ENCODE results near the gene CYFIP1. TPM values are rescaled to one million over a fixed set of nuclear protein-coding genes. Genes with fewer than 3 reads are reported as not detected.

The CYFIP1 gene
- total RNA-seq, 1 experiment from 2014 or later: 112 TPM

DNA sequence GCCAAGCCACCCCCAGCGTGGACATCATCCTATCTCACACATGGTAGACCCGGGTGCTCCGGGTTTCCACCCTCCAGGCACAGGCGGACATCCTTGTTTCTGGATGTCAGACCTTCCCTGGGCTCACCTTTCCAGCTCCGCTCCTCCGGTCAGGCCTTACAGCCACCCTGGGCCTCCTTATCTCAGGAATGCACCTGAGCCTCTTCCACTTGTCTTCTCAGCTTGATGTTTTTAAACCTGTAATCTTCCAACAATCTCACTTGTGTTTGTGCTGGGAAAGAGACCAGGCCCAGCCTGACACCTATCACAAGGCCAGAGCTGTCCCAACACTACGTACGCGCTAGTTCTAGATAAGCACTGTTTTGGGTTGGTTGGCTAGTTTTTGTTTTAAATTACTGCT is 87.8 kb downstream of the CYFIP1 start:
- H3K27ac ChIP-seq (ENCODE audit: low read depth, low read length, poor library complexity, severe bottlenecking): no peak overlapping the region
- BruUV-seq (replicated peaks): no TSS peak
- CTCF ChIA-PET: no interaction called here
- TF ChIP-seq EZH2 (IDR thresholded peaks at IDR 0.05; ENCODE audit: borderline replicate concordance, low read depth, low read length, poor library complexity, severe bottlenecking): no peak
- TF ChIP-seq, protein P1, sequence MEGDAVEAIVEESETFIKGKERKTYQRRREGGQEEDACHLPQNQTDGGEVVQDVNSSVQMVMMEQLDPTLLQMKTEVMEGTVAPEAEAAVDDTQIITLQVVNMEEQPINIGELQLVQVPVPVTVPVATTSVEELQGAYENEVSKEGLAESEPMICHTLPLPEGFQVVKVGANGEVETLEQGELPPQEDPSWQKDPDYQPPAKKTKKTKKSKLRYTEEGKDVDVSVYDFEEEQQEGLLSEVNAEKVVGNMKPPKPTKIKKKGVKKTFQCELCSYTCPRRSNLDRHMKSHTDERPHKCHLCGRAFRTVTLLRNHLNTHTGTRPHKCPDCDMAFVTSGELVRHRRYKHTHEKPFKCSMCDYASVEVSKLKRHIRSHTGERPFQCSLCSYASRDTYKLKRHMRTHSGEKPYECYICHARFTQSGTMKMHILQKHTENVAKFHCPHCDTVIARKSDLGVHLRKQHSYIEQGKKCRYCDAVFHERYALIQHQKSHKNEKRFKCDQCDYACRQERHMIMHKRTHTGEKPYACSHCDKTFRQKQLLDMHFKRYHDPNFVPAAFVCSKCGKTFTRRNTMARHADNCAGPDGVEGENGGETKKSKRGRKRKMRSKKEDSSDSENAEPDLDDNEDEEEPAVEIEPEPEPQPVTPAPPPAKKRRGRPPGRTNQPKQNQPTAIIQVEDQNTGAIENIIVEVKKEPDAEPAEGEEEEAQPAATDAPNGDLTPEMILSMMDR (conservative IDR thresholded peaks at IDR 0.05; ENCODE audit: low read depth, low read length): no peak
- intact Hi-C loops (cut with micrococcal nuclease; ENCODE audit: unreplicated experiment): no loop called here
- DNase-seq (ENCODE audit: low spot score): no peak
- H3K4me3 ChIP-seq (ENCODE audit: low read depth, low read length, poor library complexity, severe bottlenecking): no peak overlapping the region
- H3K27me3 ChIP-seq (replicated peaks; ENCODE audit: insufficient read depth, low read depth, low read length, poor library complexity): no peaks in the 10 kb centered on the region
- POLR2A ChIA-PET (ENCODE audit: low non-redundant PET): no interaction called here
- no peaks in the 10 kb centered on the region for H3K9me3 ChIP-seq (ENCODE audit: low read depth, low read length, poor library complexity, severe bottlenecking)
- peaks cover 2% of the 10 kb centered on the region for H3K36me3 ChIP-seq (ENCODE audit: insufficient read depth, low read length, poor library complexity, severe bottlenecking)
- no peaks in the 10 kb centered on the region for H3K4me1 ChIP-seq (ENCODE audit: insufficient read depth, low read length, poor library complexity, severe bottlenecking)

DNA sequence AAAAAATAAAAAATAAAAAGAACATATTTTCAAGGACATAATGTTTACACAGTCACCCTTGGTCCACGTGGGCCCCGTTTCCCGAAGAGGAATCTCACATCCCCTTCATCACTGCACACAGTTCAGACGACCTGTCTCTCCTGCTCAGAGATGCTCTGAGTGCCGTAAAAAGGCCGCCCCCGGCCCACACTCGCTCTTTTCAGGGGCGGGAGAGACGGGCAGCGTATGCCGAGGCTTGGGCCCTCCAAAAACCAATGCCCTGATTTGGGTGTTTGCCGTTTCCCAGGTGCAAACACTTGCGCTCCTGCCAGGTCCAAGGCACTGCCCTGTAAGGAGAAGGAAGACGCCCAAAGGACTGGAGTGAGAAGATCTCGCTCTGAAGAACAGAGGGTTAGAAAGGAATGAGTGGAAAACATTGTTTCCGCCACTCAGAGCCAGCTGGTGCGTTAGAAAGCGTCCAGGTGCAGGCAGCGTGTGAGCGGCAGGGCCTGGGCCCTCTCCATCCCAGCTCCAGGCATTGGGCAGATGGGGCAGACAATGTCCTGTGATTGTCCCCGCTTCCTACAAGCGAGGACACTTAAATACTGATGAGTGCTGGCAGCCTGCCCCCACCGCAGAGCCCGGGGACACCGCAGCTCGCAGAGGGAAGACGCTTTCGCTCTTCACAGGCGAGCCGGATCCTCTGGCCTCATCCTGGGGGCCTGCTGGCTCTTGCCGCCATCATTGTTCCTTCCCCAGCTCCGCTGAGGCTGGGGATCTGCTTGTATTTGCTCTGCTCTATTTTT is 88.5 kb downstream of the CYFIP1 start:
- Histone ChIP-seq H3K27ac (ENCODE audit: low read depth, low read length, poor library complexity, severe bottlenecking) (no peak overlapping the region), H3K4me3 (ENCODE audit: low read depth, low read length, poor library complexity, severe bottlenecking) (no peak overlapping the region), H3K9me3 (ENCODE audit: low read depth, low read length, poor library complexity, severe bottlenecking) (no peaks in the 10 kb centered on the region), H3K27me3 (replicated peaks; ENCODE audit: insufficient read depth, low read depth, low read length, poor library complexity) (no peaks in the 10 kb centered on the region), H3K36me3 (ENCODE audit: insufficient read depth, low read length, poor library complexity, severe bottlenecking) (peaks cover 2% of the 10 kb centered on the region), H3K4me1 (ENCODE audit: insufficient read depth, low read length, poor library complexity, severe bottlenecking) (no peaks in the 10 kb centered on the region)
- no TSS peak for BruUV-seq (replicated peaks)
- TF ChIP-seq EZH2 (IDR thresholded peaks at IDR 0.05; ENCODE audit: borderline replicate concordance, low read depth, low read length, poor library complexity, severe bottlenecking): no peak
- TF ChIP-seq, protein P1 (conservative IDR thresholded peaks at IDR 0.05; ENCODE audit: low read depth, low read length): no peak
- CTCF ChIA-PET: no interaction called here
- DNase-seq (ENCODE audit: low spot score): no peak
- POLR2A ChIA-PET (ENCODE audit: low non-redundant PET): no interaction called here
- intact Hi-C loops (cut with micrococcal nuclease; ENCODE audit: unreplicated experiment): no loop called here

DNA sequence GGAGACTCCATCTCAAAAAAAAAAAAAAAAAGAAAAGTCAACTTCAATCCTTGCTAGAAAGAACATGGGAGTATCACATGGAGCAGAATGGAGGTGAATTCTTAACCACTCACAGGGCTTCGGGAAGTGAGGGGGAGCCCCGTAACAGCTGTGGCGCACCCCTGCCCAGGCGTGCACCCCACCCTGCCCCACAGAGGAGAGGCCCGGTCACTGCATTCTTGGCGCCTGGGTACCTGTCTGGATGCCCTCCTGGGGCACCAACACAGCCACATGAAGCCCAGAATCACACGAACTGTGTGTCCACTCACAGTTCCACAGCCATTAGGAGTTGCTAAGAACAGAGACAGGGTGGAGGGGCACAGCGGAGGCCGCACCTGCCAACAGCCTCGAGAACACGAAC is 89.9 kb downstream of the CYFIP1 start:
- H3K4me3 ChIP-seq (ENCODE audit: low read depth, low read length, poor library complexity, severe bottlenecking): no peak overlapping the region
- H3K36me3 ChIP-seq (ENCODE audit: insufficient read depth, low read length, poor library complexity, severe bottlenecking): peaks cover 2% of the 10 kb centered on the region
- CTCF ChIA-PET: no interaction called here
- H3K4me1 ChIP-seq (ENCODE audit: insufficient read depth, low read length, poor library complexity, severe bottlenecking): no peaks in the 10 kb centered on the region
- BruUV-seq (replicated peaks): no TSS peak
- POLR2A ChIA-PET (ENCODE audit: low non-redundant PET): no interaction called here
- intact Hi-C loops (cut with micrococcal nuclease; ENCODE audit: unreplicated experiment): no loop called here
- TF ChIP-seq, protein P1 (conservative IDR thresholded peaks at IDR 0.05; ENCODE audit: low read depth, low read length): no peak
- TF ChIP-seq EZH2 (IDR thresholded peaks at IDR 0.05; ENCODE audit: borderline replicate concordance, low read depth, low read length, poor library complexity, severe bottlenecking): no peak
- H3K27ac ChIP-seq (ENCODE audit: low read depth, low read length, poor library complexity, severe bottlenecking): no peak overlapping the region
- H3K27me3 ChIP-seq (replicated peaks; ENCODE audit: insufficient read depth, low read depth, low read length, poor library complexity): no peaks in the 10 kb centered on the region
- no peaks in the 10 kb centered on the region for H3K9me3 ChIP-seq (ENCODE audit: low read depth, low read length, poor library complexity, severe bottlenecking)
- no peak for DNase-seq (ENCODE audit: low spot score)
